ENCODE results near the gene RC3H2.

GRCh38 chr9:122812736-122813135 lies 92.4 kb downstream of the RC3H2 start:
- no peak for TF ChIP-seq POLR2AphosphoS5 (IDR thresholded peaks at IDR 0.05; ENCODE audit: low read depth, low read length)
- TF ChIP-seq CTCF (IDR thresholded peaks at IDR 0.05) = no peak
- no peak for TF ChIP-seq TCF7L2 (IDR thresholded peaks at IDR 0.05; ENCODE audit: low read depth, low read length)
- no peak for TF ChIP-seq SIN3A (IDR thresholded peaks at IDR 0.05; ENCODE audit: borderline replicate concordance, insufficient read depth, low read depth, low read length)
- no peak for TF ChIP-seq REST (IDR thresholded peaks at IDR 0.05; ENCODE audit: insufficient read depth in 1 of 2, low read depth in 2 of 2, low read length in 1 of 2)

All from Panc1 (cell line).